OCI-LY1 (cell line): ENCODE data around the gene AHSA1.
"Not testable (repeated sequence)": the region's sequence is repeated elsewhere in the genome, so short reads cannot be mapped to it uniquely, and the experiment has no call there.

Source experiments
- EZH2 ChIP-seq: fragments of 200-600 bp; sonication (generic), shearing (Covaris generic); IDR thresholded peaks from 2 replicates; pipeline ENCODE4 v1.8.0; 2017; ENCODE audit warnings: borderline replicate concordance, mixed run types, mild to moderate bottlenecking, antibody characterized with exemption, low read length, moderate library complexity, mixed read lengths
- TF ChIP-seq, protein P1 (sequence below): fragments of 200-600 bp; sonication (generic), shearing (Covaris generic); IDR thresholded peaks from 2 replicates; pipeline ENCODE4 v1.5.1; 2017; ENCODE audit warnings: mild to moderate bottlenecking, antibody characterized with exemption, low read length, moderate library complexity, mixed read lengths

DNA sequence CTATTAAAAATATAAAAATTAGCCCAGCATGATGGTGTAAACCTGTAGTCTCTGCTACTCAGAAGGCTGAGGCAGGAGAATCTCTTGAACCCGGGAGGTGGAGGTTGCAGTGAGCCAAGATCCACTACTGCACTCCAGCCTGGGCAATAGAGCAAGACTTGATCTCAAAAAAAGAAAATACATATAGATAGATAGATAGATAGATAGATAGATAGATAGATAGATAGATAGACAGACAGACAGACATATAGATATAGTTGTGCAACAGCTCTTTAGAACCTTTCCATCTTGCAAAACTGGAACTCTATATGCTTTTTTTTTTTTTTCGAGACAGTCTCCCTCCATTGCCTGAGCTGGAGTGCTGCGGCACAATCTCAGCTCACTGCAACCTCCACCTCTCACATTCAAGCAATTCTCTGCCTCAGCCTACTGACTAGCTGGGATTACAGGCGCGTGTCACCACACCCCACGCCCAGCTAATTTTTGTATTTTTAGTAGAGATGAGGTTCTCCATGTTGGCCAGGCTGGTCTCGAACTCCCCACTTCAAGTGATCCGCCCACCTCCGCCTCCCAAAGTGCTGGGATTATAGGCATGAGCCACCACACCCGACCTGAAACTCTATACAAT, 42.4 kb upstream of the AHSA1 start:
- TF ChIP-seq EZH2 = not testable (repeated sequence)
- TF ChIP-seq, protein P1, sequence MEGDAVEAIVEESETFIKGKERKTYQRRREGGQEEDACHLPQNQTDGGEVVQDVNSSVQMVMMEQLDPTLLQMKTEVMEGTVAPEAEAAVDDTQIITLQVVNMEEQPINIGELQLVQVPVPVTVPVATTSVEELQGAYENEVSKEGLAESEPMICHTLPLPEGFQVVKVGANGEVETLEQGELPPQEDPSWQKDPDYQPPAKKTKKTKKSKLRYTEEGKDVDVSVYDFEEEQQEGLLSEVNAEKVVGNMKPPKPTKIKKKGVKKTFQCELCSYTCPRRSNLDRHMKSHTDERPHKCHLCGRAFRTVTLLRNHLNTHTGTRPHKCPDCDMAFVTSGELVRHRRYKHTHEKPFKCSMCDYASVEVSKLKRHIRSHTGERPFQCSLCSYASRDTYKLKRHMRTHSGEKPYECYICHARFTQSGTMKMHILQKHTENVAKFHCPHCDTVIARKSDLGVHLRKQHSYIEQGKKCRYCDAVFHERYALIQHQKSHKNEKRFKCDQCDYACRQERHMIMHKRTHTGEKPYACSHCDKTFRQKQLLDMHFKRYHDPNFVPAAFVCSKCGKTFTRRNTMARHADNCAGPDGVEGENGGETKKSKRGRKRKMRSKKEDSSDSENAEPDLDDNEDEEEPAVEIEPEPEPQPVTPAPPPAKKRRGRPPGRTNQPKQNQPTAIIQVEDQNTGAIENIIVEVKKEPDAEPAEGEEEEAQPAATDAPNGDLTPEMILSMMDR = not testable (repeated sequence)
